ENCODE measurements around the gene CAPN5.
"Not testable (repeated sequence)": the region's sequence is repeated elsewhere in the genome, so short reads cannot be mapped to it uniquely, and the experiment has no call there.

CAPN5 gene

DNA sequence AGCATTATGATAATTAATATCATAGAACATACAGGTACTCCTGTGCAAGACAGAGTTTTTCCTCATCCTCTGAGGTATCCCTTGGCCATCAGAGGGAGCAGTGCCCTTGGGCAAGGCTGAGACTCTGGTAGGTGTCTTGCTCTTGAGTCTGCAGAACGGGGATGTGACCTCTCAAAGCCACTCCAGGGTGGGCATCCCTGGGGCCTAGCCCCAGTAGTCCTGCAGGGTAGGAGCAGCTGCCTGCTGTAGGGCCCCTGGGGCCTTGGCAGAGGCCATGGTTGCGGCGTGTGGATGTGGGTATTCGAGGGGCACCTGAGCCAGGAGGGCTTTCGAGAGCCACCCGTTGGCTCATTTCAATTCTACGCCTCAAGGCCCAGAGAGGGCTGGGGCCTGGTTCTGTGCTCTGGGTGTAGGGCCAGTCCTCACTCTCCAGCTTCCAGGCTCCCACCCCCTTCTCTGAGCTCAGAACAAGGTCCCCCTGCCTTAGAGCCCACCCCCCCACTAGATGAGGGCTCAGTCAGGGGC lies 28.1 kb downstream of the CAPN5 start:
- no peak overlapping the region for H3K27ac ChIP-seq
- TF ChIP-seq, protein P1, sequence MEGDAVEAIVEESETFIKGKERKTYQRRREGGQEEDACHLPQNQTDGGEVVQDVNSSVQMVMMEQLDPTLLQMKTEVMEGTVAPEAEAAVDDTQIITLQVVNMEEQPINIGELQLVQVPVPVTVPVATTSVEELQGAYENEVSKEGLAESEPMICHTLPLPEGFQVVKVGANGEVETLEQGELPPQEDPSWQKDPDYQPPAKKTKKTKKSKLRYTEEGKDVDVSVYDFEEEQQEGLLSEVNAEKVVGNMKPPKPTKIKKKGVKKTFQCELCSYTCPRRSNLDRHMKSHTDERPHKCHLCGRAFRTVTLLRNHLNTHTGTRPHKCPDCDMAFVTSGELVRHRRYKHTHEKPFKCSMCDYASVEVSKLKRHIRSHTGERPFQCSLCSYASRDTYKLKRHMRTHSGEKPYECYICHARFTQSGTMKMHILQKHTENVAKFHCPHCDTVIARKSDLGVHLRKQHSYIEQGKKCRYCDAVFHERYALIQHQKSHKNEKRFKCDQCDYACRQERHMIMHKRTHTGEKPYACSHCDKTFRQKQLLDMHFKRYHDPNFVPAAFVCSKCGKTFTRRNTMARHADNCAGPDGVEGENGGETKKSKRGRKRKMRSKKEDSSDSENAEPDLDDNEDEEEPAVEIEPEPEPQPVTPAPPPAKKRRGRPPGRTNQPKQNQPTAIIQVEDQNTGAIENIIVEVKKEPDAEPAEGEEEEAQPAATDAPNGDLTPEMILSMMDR (conservative IDR thresholded peaks at IDR 0.05) = no peak
- no peak for TF ChIP-seq ZFX (IDR thresholded peaks at IDR 0.05)

GRCh38 chr11:77095551-77096490 lies 29.1 kb downstream of the CAPN5 start:
- TF ChIP-seq, protein P1 (conservative IDR thresholded peaks at IDR 0.05) = no peak
- no peak for TF ChIP-seq ZFX (IDR thresholded peaks at IDR 0.05)
- no peak overlapping the region for H3K27ac ChIP-seq

DNA sequence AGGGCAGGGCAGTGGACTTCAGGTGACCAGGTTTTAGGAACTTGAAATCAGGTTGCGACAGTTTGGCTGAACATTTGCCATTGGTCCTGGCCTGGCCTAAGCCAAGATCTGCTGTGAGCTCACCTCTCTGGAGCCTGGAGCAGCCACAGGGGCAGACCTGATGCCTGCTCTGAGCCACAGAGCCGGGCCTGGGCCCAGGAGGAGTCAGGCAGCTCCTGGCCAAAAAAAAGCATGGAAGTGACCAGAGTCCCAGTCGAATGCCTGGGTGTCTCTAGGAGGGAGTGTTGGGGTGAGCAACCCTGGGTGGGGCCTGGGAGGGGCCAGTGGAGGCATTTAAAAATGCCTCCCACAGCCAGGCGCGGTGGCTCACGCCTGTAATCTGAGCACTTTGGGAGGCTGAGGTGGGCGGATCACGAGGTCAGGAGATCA lies 29.8 kb downstream of the CAPN5 start:
- H3K27ac ChIP-seq = no peak overlapping the region
- TF ChIP-seq ZFX (IDR thresholded peaks at IDR 0.05) = no peak
- TF ChIP-seq, protein P1 (conservative IDR thresholded peaks at IDR 0.05) = no peak

DNA sequence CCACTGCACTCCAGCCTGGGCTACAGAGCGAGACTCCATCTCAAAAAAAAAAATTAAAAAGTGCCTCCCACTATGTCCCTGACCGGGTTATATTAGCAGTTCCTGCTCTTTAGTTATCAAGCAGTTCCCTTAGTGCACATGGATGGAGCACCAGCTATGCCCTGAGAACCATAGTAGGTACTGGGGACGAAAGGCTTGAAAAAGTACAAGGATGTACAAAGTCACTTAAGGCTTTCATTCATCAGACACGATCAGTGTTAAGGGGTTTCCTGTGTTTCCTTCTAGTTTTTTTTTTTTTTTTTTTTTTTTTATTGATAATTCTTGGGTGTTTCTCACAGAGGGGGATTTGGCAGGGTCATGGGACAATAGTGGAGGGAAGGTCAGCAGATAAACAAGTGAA lies 30.4 kb downstream of the CAPN5 start:
- not testable (repeated sequence) for H3K27ac ChIP-seq

DNA sequence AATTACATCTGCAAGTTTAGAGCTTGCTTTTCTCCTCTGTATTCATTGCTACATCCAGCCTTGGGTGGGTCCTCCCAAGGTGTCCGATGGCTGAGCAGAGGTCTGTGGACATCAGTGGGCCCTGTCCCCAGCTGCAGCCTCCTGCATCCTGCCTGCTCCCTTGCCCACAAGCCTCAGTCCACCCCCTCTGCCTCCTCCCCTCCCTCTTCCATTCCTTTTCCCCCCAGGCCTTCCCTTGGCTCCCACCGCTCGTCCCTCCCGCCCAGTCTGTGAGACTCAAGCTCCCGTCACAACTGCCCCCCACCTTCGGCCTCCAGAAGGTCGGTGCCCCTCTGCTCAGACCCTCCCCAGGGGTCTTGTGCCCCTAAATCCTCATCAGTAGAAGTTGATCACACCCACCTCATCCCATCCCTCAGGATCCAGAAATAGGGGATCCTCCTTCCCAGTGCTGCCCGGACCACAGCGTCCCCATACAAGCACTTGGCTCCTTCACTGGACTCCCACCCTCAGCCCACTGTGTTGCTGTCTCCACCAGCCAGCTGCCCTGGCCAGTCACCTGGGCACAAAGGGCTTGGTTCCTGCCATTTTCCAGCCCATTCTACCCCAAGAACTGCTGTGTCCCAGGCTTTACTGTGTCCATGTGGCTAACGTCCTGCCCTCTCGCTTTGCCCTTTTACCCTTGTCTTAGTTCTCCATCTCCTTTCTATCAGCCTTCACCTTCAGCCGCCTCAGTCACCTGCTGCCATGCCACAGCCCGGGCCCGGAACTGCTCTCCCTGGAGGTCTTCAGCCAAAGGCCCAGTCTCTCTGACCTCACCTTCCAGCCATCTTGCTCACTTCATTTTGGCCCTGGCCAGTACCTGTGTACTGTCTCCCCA lies 33.6 kb downstream of the CAPN5 start:
- H3K27ac ChIP-seq = no peak overlapping the region
- TF ChIP-seq, protein P1 (conservative IDR thresholded peaks at IDR 0.05) = no peak
- no peak for TF ChIP-seq ZFX (IDR thresholded peaks at IDR 0.05)

GRCh38 chr11:77101043-77101537 lies 34.3 kb downstream of the CAPN5 start:
- TF ChIP-seq, protein P1 (conservative IDR thresholded peaks at IDR 0.05) = no peak; the same call in 1 of the 2 replicates
- no peak for TF ChIP-seq ZFX (IDR thresholded peaks at IDR 0.05)
- no peak overlapping the region for H3K27ac ChIP-seq
